Renal cortex interstitium (tissue), 11 donors: Measurements from ENCODE around the gene UBN2. TPM values are rescaled to one million over a fixed set of nuclear protein-coding genes. Genes with fewer than 3 reads are reported as not detected.

Source experiments
- DNase-seq, 11 donors: peaks; one replicate each; pipeline ENCODE4 v3.0.0-alpha.2; 2013; ENCODE audit warnings: low read depth in 9 of 11, low spot score in 4 of 11; ENCODE audit errors: extremely low read depth in 1 of 11
- polyA plus RNA-seq, 3 donors: library from polyadenylated mRNA; unstranded; fragments of 120-200 nt; gene quantifications; one replicate each; pipeline ENCODE4 v1.2.1, GENCODE V29; 2013; ENCODE audit not compliant: insufficient read length in 3 of 3

UBN2 gene
- polyA plus RNA-seq, 3 donors: 13.7 to 23.4 (median 16.5) TPM

DNA sequence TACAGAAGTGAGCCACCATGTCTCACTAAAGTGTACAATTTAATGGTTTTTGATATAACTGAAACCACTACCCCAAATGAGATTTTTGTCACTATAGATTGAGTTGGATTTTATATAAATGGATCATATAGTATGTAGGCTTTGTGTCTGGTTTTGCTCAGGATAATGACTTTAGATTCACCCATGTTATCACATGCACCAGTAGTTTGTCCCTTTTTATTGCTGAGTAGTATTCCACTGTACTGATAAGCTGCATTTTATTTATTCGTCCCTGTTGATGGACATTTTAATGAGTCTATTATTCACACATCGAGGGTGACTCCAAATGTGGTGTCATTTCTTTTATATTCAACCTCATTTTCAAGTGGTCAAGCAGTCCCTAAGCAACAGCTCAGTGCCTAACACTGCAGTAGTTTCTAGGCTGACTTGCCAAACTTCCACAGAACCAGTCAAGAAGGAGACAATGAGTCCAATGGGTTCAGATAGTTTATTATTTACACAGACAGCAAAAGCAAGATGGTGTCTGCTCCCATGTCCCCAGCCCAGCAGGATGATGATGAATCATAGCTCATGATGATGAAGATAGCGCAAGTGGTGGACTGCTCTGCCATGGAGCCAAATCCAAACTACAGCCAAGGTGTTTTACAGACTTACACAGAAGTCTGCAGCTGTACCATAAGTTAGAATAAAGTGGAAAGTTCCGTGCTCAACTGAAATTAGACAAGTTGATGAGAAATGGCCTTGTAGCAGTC lies 103.5 kb downstream of the UBN2 start:
- no peak for DNase-seq

DNA sequence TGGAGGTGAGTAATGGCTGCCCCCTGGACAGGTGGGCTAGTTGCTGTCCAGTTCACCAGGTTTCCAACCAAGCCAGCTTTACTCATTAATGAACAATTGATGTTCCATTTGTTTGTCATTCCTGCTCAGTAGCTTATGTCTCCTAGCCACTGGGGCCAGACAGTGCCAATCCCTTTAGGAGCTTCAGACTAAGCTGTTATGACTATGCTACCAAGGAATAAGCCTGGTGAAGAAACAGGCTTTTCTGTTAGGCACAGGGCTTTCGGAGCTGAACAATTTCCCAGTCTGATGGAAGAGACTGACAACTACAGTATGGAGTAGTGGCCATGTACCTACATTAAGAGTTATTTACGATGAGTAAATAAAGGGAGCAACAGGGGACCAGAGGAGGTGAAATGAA lies 108.0 kb downstream of the UBN2 start:
- no peak for DNase-seq

DNA sequence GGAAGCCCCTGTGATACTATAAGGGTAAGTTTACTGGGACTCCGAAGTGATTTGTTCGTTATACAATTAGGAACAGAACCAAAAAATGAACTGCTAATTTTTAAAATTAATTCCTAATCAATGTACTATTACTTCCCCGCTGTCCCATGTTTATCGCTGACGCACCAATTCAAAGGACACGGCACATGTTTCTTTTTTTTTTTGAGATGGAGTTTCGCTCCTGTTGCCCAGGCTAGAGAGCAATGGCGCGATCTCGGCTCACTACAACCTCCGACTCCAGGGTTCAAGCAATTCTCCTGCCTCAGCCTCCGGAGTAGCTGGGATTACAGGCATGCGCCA lies 108.6 kb downstream of the UBN2 start:
- DNase-seq: no peak

DNA sequence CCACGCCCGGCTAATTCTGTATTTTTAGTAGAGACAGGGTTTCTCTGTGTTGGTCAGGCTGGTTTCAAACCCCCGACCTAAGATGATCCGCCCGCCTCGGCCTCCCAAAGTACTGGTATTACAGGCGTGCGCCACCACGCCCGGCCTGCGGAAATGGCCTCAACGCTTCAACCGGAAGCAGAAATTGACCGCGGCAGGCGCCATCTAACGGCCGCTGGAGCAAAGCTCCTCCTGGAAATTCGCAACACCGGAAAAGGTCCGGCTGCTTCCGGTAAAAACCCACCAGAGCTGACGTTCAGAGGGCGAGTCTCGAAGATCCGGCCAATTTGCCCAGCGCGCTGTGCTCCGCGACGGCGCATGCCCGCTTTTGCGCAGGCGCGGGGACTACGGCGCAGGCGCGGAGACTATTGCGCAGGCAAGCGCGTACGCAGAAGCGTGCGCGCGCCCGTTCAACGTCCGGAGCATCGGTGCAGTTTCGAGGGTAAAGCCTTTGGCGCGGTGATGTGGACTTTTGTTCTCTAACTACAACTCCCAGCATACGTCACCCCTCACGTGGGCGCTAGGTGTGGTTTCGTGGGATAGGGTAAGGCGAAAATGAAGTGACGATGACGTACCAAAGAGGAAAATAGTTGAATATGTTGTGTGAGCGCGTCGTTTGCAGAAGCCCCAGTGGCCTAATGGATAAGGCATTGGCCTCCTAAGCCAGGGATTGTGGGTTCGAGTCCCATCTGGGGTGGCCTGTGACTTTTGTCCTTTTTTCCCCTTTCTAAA lies 109.2 kb downstream of the UBN2 start:
- DNase-seq: peak; percentile 97 to 100 (median 99)

DNA sequence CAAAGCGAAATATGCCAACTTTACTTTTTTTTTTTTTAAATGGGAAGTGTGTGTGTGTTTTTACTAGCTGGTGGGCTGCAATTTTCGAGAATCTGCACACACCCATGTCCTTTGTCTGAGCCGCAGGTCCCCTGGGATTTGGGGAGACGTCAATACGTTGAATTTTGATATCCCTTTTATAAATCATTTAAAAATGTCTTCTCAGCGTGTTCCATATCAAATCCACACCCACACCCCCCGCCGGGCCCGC lies 109.7 kb downstream of the UBN2 start:
- no peak for DNase-seq

DNA sequence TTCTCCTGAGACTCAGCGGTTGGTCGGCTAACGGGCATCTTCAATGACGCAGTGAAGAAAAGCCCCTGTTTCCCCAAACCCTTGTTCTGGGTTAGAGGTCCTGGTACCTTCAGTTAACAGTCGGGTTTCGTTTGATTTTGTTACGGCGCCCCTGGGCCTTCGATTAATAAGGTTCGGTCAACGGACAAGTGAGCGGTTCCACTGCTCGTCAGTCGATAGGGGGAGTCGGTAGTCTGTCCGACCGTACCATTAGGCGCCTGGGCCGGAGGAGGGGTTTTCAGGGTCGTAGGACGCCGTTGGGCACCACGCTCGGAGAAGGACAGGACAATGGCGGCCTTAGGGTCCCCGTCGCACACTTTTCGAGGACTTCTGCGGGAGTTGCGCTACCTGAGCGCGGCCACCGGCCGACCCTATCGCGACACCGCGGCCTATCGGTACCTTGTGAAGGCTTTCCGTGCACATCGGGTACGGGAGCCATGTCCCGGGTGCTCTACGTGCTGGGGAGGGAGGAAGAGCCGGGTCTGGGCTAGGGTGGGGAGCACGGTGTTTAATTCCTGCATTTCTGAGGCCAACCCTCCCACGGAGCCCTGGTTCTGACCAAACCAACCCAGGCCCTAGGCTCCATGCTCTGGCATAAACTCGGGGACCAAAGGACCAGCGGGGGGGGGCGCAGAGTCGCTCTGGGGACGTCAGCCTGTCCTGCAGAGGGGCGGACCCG lies 110.2 kb downstream of the UBN2 start, which contains the start of gene FMC1:
Gene FMC1, plus strand, starts transcription at position 280 of the 718 bp plus-strand sequence. Its CDS starts 48 bp downstream, at position 328.
- peak; percentile 83 to 93 (median 90) for DNase-seq

DNA sequence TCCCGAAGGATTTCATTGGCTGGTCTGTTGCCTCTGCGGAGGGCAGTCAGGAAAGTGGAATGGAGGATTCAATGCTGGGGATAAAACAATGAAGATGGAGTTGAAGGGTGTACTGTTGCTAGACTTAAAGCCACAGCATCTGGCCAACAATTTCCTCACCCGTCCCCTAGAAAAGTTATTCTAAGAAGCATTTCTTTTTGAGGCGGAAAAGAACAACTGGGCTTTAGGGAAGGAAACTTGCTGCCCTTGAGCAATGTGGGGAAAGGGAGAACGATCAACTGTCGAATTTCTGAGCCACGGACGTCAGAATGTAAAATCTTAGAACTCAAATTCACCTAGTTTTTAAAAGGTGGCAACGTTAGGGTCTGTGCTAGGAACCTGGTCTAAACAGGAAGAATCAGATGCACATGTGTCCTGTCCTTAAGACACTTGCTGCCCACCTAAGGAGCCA lies 110.8 kb downstream of the UBN2 start:
- peak in 1 of 11 donors; percentile 44 for DNase-seq

DNA sequence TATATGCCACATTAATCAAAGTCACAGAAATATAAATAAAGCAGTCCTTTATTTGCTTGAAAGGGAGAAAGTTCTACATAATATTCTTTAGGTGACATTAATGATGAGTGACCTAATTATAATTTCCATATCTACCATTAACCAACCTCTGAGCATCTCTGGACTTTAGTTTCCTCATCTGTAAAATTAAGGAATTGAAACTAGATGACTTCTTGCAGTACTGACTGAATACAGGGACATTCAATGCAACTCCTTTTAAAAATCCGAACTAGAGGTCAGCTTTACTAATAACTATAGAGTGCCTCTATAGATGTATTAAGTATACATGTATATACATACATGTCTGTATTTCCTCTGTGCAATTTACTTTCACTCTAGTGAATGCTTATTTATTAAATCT lies 114.0 kb downstream of the UBN2 start:
- DNase-seq: no peak

DNA sequence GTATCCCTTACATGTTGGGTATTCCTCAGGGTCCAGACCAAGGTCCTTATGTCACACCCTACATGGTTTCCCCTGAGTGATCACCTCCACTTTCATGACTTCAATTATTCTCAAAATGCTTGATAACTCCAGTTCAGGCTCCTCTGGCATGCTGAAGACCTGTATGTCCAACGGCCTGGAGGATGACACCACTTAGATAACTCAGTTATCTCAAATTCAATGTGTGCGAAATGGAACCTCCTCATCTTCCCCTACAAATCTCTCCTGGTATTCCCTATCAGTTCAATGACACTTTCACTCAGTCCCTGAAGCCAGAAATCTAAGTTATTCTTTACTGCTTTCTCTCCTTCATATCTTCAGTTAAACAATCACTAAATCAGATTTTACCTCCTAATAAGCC lies 120.0 kb downstream of the UBN2 start:
- DNase-seq: no peak

DNA sequence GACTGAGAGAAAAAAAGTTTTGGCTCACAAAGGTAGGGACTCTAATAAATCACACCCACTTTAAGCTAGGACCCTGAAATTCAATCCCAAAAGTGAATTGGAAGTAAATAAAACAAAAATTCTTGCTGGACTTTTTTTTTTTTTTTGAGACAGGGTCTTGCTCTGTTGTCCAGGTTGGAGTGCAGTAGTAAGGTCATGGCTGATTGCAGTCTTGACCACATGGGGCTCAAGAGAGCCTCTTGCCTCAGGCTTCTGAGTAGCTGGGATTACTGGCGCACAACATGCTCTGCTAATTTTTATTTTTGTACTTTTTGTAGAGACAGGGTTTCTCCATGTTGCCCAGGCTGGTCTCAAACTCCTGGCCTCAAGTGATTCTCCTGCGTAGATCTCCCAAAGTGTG lies 123.7 kb downstream of the UBN2 start:
- no peak for DNase-seq

DNA sequence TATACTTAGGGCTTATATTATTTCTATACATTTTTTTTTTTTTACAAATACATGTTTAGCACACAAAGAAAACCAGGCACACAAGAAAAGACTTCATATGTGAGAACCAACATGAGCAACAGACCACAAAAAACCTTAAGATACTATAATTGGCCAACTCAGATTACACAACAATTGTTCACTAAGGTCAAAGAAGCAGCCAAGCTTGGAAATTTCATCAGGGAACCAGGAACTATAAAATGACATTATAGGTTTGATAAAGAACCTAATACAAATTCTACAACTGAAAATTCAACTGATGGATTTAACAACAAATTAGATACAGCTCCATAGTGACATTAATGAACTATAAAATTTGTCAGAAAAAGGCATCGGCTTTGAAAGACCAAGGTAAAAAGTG lies 124.3 kb downstream of the UBN2 start:
- DNase-seq: no peak

Other genes with a start within 250 kb of the UBN2 start
- 10 to 100 TPM; 13.1 to 15.3 (median 13.6) TPM for gene KIAA1549, start 249.8 kb upstream of the UBN2 start, polyA plus RNA-seq
- 10 to 100 TPM; 20.4 to 27.7 (median 20.9) TPM for gene ZC3HAV1L, start 195.2 kb upstream of the UBN2 start, polyA plus RNA-seq
- gene ZC3HAV1, start 121.5 kb upstream of the UBN2 start, polyA plus RNA-seq: 10 to 100 TPM; 19.8 to 27.6 (median 22.0) TPM
- gene FMC1, start 110.1 kb downstream of the UBN2 start, polyA plus RNA-seq: 10 to 100 TPM; 22.8 to 27.2 (median 26.8) TPM
- gene LUC7L2, start 128.7 kb downstream of the UBN2 start, polyA plus RNA-seq: 100 to 1,000 TPM; 118 to 182 (median 151) TPM